Measurements from ENCODE around the gene PSORS1C2. TPM values are rescaled to one million over a fixed set of nuclear protein-coding genes. Genes with fewer than 3 reads are reported as not detected.

The PSORS1C2 gene
- total RNA-seq, 1 donor from 2014 or later, result not detected

DNA sequence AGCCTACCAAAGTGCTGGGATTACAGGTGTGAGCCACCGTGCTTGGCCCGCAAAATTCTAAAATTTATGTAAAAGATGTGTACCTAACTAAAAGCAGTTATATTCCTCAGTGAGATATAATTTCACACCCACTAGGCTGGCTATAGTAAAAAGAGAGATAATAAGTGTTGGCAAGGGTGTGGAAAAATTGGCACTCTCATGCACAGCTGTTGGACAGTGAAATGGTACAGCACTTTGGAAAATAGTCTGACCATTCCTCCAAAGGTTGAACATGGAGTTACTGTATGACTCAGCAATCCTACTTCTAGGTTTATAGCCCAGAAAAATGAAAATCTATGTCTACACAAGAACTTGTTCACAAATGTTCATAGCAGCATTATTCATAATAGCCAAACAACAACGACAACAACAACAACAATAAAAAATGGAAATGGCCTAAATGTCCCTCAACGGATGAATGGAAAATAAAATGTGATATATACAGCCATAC is 40.4 kb downstream of the PSORS1C2 start:
- TF ChIP-seq, protein P1, sequence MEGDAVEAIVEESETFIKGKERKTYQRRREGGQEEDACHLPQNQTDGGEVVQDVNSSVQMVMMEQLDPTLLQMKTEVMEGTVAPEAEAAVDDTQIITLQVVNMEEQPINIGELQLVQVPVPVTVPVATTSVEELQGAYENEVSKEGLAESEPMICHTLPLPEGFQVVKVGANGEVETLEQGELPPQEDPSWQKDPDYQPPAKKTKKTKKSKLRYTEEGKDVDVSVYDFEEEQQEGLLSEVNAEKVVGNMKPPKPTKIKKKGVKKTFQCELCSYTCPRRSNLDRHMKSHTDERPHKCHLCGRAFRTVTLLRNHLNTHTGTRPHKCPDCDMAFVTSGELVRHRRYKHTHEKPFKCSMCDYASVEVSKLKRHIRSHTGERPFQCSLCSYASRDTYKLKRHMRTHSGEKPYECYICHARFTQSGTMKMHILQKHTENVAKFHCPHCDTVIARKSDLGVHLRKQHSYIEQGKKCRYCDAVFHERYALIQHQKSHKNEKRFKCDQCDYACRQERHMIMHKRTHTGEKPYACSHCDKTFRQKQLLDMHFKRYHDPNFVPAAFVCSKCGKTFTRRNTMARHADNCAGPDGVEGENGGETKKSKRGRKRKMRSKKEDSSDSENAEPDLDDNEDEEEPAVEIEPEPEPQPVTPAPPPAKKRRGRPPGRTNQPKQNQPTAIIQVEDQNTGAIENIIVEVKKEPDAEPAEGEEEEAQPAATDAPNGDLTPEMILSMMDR (conservative IDR thresholded peaks at IDR 0.05), result no peak
- H3K9me3 Mint-ChIP-seq, result no peaks in the 10 kb centered on the region
- peaks cover 2% of the 10 kb centered on the region for H3K4me1 Mint-ChIP-seq
- no peak overlapping the region for H3K4me3 Mint-ChIP-seq
- no peak for DNase-seq (ENCODE audit: low read depth, low spot score)
- no peaks in the 10 kb centered on the region for H3K36me3 Mint-ChIP-seq (ENCODE audit: low read depth)
- no peak overlapping the region for H3K27ac Mint-ChIP-seq (ENCODE audit: unreplicated experiment)
- H3K27me3 Mint-ChIP-seq (ENCODE audit: low read depth), result no peaks in the 10 kb centered on the region

GRCh38 chr6:31096656-31097055 is 42.2 kb downstream of the PSORS1C2 start:
- peaks cover 9% of the 10 kb centered on the region for H3K4me1 Mint-ChIP-seq

GRCh38 chr6:31096215-31096614 is 42.7 kb downstream of the PSORS1C2 start:
- Mint-ChIP-seq H3K27me3 (ENCODE audit: low read depth) (no peaks in the 10 kb centered on the region), H3K4me3 (no peak overlapping the region), H3K27ac (ENCODE audit: unreplicated experiment) (no peak overlapping the region), H3K4me1 (peaks cover 9% of the 10 kb centered on the region), H3K36me3 (ENCODE audit: low read depth) (no peaks in the 10 kb centered on the region), H3K9me3 (no peaks in the 10 kb centered on the region)
- no peak for DNase-seq (ENCODE audit: low read depth, low spot score)
- TF ChIP-seq, protein P1 (conservative IDR thresholded peaks at IDR 0.05), result no peak

More at GRCh38 chr6:31096656-31097055, 42.2 kb downstream of the PSORS1C2 start:
- Mint-ChIP-seq H3K9me3 (no peaks in the 10 kb centered on the region), H3K4me3 (no peak overlapping the region), H3K27me3 (ENCODE audit: low read depth) (no peaks in the 10 kb centered on the region), H3K36me3 (ENCODE audit: low read depth) (no peaks in the 10 kb centered on the region), H3K27ac (ENCODE audit: unreplicated experiment) (no peak overlapping the region)
- TF ChIP-seq, protein P1 (conservative IDR thresholded peaks at IDR 0.05), result no peak
- no peak for DNase-seq (ENCODE audit: low read depth, low spot score)

- Mint-ChIP-seq H3K4me3 (no peak overlapping the region), H3K27me3 (ENCODE audit: low read depth) (no peaks in the 10 kb centered on the region), H3K27ac (ENCODE audit: unreplicated experiment) (no peak overlapping the region), H3K4me1 (peaks cover 9% of the 10 kb centered on the region), H3K36me3 (ENCODE audit: low read depth) (no peaks in the 10 kb centered on the region), H3K9me3 (no peaks in the 10 kb centered on the region)
- TF ChIP-seq, protein P1 (conservative IDR thresholded peaks at IDR 0.05), result no peak
- no peak for DNase-seq (ENCODE audit: low read depth, low spot score)
Measured at GRCh38 chr6:31094389-31094881, 44.4 kb downstream of the PSORS1C2 start.

GRCh38 chr6:31092769-31093505 is 45.9 kb downstream of the PSORS1C2 start:
- no peaks in the 10 kb centered on the region for H3K36me3 Mint-ChIP-seq (ENCODE audit: low read depth)
- no peaks in the 10 kb centered on the region for H3K27me3 Mint-ChIP-seq (ENCODE audit: low read depth)
- no peak overlapping the region for H3K4me3 Mint-ChIP-seq
- peaks cover 9% of the 10 kb centered on the region for H3K4me1 Mint-ChIP-seq
- no peaks in the 10 kb centered on the region for H3K9me3 Mint-ChIP-seq
- DNase-seq (ENCODE audit: low read depth, low spot score), result no peak
- TF ChIP-seq, protein P1 (conservative IDR thresholded peaks at IDR 0.05), result no peak
- no peak overlapping the region for H3K27ac Mint-ChIP-seq (ENCODE audit: unreplicated experiment)

Measured in neural crest cell (in vitro differentiated cells).